Tibial artery (tissue), 4 donors: ENCODE data around the gene PLEKHB2.
"Not testable (repeated sequence)": the region's sequence is repeated elsewhere in the genome, so short reads cannot be mapped to it uniquely, and the experiment has no call there.

Source experiments
- DNase-seq, 2 donors: peaks; one replicate each; pipeline ENCODE4 v3.0.0-alpha.2; 2019
- H3K27ac ChIP-seq, 2 donors: fragments of 200-600 bp; sonication (generic) in 1 of 2; 1 replicate in 1 of 2; 2 replicates in 1 of 2; pipeline ENCODE4 v1.5.1; 2018 to 2019; ENCODE audit warnings: mild to moderate bottlenecking in 1 of 2
- H3K27me3 ChIP-seq, 2 donors: fragments of 200-600 bp; sonication (generic) in 1 of 2; one replicate each; pipeline versions ENCODE4 v1.5.1 to v1.6.0; 2016 to 2019
- H3K36me3 ChIP-seq, 3 donors: fragments of 200-600 bp; sonication (generic) in 2 of 3; one replicate each; pipeline ENCODE4 v1.5.1; 2016 to 2019; ENCODE audit warnings: mild to moderate bottlenecking in 2 of 3
- H3K4me1 ChIP-seq, 4 donors: fragments of 200-600 bp; sonication (generic) in 2 of 4; 1 replicate in 3 of 4; 2 replicates in 1 of 4; pipeline ENCODE4 v1.5.1; 2016 to 2019
- H3K4me3 ChIP-seq, 2 donors: fragments of 200-600 bp; sonication (generic) in 1 of 2; 1 replicate in 1 of 2; 2 replicates in 1 of 2; pipeline ENCODE4 v1.5.1; 2018 to 2019; ENCODE audit warnings: mild to moderate bottlenecking in 2 of 2
- H3K9me3 ChIP-seq, 3 donors: fragments of 200-600 bp; sonication (generic) in 1 of 3; one replicate each; pipeline ENCODE4 v1.5.1; 2016 to 2019
- intact Hi-C: fragments of 100-400 bp; cut with DNase I; formaldehyde crosslinking; loops from one replicate; pipeline ENCODE4 v1.15.0; 2023; ENCODE audit warnings: low total_unique reads
- TF ChIP-seq, protein P1 (sequence below), 2 experiments: fragments of 200-600 bp in 1 of 2; fragments of 450-650 bp in 1 of 2; IDR thresholded peaks; one replicate each; pipeline ENCODE4 v1.5.1; 2017 to 2019; ENCODE audit warnings: antibody characterized with exemption in 2 of 2, mild to moderate bottlenecking in 1 of 2, moderate library complexity in 1 of 2

Gene PLEKHB2

DNA sequence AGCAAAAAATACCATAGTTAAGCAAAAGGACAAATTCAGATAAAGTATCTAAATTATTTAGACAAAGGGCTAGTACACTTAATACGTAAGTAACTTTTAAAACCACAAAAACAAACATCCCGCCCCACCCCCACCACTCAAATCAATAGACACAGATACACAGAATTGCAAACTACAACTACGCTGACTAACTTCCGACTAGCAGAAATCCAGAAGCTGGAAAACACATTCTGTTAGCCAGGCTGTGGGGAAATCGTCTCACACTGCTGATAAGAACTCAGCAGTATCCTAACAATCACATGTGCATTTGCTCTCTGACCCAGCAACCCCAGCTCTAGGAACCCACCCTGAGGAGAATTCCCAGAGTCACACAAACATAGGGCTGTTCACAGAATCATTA is 28.4 kb upstream of the PLEKHB2 start:
- Histone ChIP-seq H3K4me3 (no peak overlapping the region), H3K27me3 (no peaks in the 10 kb centered on the region), H3K4me1 (peaks cover 0 to 11% (median 3%) of the 10 kb centered on the region in 4 donors), H3K9me3 (no peaks in the 10 kb centered on the region), H3K36me3 (peaks cover 19 to 94% (median 52%) of the 10 kb centered on the region in 3 donors), H3K27ac (no peak overlapping the region)
- DNase-seq, result no peak
- intact Hi-C loops, result no loop called here
- TF ChIP-seq, protein P1, sequence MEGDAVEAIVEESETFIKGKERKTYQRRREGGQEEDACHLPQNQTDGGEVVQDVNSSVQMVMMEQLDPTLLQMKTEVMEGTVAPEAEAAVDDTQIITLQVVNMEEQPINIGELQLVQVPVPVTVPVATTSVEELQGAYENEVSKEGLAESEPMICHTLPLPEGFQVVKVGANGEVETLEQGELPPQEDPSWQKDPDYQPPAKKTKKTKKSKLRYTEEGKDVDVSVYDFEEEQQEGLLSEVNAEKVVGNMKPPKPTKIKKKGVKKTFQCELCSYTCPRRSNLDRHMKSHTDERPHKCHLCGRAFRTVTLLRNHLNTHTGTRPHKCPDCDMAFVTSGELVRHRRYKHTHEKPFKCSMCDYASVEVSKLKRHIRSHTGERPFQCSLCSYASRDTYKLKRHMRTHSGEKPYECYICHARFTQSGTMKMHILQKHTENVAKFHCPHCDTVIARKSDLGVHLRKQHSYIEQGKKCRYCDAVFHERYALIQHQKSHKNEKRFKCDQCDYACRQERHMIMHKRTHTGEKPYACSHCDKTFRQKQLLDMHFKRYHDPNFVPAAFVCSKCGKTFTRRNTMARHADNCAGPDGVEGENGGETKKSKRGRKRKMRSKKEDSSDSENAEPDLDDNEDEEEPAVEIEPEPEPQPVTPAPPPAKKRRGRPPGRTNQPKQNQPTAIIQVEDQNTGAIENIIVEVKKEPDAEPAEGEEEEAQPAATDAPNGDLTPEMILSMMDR (IDR thresholded peaks at IDR 0.05), result no peak

DNA sequence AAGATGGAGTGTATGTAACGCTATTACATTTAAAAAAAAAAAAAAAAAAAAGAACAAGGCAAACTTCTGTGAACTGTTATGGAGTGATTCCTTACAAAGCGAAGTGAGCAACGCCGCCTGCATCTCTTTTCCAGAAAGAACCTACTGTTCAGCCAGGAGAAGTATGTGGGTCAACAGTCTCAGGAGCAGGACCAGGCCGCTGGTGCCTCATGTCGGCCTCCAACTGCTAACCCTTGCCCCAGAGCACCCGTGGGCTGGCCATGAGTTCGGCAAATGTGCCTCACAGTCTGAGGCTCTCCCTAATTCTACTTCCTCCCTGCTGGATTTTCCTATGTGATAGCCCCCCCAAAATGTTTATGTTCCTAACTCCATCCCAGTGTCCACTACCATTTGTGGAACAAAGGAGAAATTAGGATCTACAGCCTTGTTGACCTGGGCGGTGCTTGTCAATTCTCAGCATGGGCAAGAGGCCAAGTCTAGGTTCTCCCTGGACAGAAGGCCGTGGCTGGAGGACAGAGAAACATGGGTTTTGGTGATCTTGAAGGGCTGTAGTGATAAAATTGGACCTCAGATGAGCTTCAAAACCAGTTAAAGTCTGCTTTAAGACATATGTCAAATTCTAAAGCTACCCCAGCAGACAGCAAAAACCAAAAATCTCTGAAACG is 27.8 kb upstream of the PLEKHB2 start:
- TF ChIP-seq, protein P1 (IDR thresholded peaks at IDR 0.05), result no peak
- H3K4me1 ChIP-seq, result peaks cover 0 to 11% (median 3%) of the 10 kb centered on the region in 4 donors
- no peak overlapping the region for H3K27ac ChIP-seq
- no peak for DNase-seq
- intact Hi-C loops, result no loop called here
- H3K27me3 ChIP-seq, result no peaks in the 10 kb centered on the region
- H3K36me3 ChIP-seq, result peaks cover 25 to 94% (median 46%) of the 10 kb centered on the region in 3 donors
- no peaks in the 10 kb centered on the region for H3K9me3 ChIP-seq
- no peak overlapping the region for H3K4me3 ChIP-seq

DNA sequence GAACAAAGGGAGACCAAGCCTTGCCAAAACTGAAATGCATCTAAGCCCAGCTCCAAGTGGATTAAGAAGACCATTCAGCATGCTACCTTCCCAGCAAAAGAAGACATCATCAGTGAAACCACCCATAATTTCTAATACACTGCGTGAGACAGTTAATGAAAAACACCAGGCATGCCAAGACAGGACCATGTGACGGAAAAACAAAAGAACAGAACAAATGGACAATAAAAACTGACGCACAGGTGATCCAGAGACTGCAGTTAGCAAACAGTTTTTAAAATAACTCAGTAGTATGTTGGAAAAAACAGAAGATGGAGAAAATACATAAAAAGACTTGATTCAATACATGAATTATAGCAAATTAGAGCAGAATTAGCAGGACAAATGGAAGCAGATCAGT is 27.2 kb upstream of the PLEKHB2 start:
- no peaks in the 10 kb centered on the region for H3K27me3 ChIP-seq
- peaks cover 0 to 11% (median 3%) of the 10 kb centered on the region in 4 donors for H3K4me1 ChIP-seq
- TF ChIP-seq, protein P1 (IDR thresholded peaks at IDR 0.05), result no peak
- intact Hi-C loops, result no loop called here
- H3K36me3 ChIP-seq, result peaks cover 26 to 89% (median 45%) of the 10 kb centered on the region in 3 donors
- H3K27ac ChIP-seq, result no peak overlapping the region
- H3K4me3 ChIP-seq, result no peak overlapping the region
- H3K9me3 ChIP-seq, result no peaks in the 10 kb centered on the region
- no peak for DNase-seq

DNA sequence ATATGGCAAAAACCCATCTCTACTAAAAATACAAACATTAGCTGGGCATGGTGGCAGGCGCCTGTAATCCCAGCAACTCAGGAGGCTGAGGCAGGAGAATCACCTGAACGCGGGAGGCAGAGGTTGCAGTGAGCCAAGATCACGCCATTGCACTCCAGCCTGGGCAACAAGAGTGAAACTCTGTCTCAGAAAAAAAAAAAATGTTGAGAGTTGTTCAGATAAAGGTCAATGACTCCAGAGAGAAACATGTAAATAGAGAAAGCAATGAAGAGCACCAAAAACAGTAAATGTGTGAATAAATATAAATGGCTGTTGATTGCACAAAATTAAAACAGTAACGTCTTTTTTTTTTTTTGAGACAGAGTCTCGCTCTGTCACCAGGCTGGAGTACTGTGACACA is 25.2 kb upstream of the PLEKHB2 start:
- peaks cover 30 to 69% (median 40%) of the 10 kb centered on the region in 3 donors for H3K36me3 ChIP-seq
- DNase-seq, H3K27ac ChIP-seq, H3K4me3 ChIP-seq, intact Hi-C loops, H3K27me3 ChIP-seq, H3K9me3 ChIP-seq: not testable (repeated sequence)
- peaks cover 0 to 13% (median 2%) of the 10 kb centered on the region in 4 donors for H3K4me1 ChIP-seq

DNA sequence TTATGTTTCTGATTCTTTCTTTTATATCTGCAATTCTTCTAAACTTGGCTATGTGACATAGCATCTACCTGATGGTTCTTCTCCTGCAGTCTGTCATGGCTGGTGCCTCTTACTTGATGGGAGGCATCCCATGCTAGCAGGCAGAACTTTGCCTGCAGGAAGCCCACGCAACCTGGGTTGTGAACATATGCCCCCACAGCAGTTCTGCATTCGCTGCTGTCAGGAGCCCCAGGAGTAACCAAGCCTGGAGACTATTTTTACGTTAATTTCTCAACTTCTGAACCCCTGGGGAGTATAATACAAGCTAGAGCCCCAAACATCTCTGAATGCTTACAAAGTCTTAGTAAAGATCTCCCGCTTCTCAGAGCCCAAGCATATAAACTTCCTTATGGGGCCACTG is 23.9 kb upstream of the PLEKHB2 start:
- Histone ChIP-seq H3K27ac (no peak overlapping the region), H3K4me3 (no peak overlapping the region), H3K9me3 (no peaks in the 10 kb centered on the region), H3K36me3 (peaks cover 35 to 66% (median 41%) of the 10 kb centered on the region in 3 donors), H3K27me3 (no peaks in the 10 kb centered on the region), H3K4me1 (peaks cover 0 to 21% (median 9%) of the 10 kb centered on the region in 4 donors)
- no peak for DNase-seq
- TF ChIP-seq, protein P1 (IDR thresholded peaks at IDR 0.05), result no peak
- intact Hi-C loops, result no loop called here

DNA sequence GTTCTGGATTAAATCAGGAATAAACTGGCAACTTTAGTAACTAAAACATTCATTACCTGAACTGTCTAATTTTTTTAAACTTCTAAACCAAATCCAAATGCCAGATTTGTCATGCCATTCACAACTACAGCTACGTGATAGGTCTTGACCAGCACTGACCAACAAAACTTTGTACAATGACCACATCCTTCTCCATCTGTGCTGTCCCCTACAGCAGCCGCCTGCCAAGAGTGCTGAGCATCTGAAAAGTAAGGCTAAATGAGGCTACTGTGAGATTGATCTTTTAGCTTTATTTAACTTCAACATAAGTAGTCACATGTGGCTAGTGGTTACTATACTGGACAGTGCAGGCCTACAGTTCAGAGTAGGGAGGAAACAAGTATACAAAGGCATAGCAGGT is 19.5 kb upstream of the PLEKHB2 start:
- H3K9me3 ChIP-seq, result no peaks in the 10 kb centered on the region
- TF ChIP-seq, protein P1 (IDR thresholded peaks at IDR 0.05), result no peak
- H3K4me1 ChIP-seq, result peaks cover 0 to 27% (median 10%) of the 10 kb centered on the region in 4 donors
- no peak overlapping the region for H3K27ac ChIP-seq
- no peak overlapping the region for H3K4me3 ChIP-seq
- intact Hi-C loops, result no loop called here
- H3K27me3 ChIP-seq, result no peaks in the 10 kb centered on the region
- peaks cover 31 to 49% (median 32%) of the 10 kb centered on the region in 3 donors for H3K36me3 ChIP-seq
- DNase-seq, result no peak
